HG03469 (cell line): ENCODE results near the gene PLAGL1.

ENCODE experiments used
- ATAC-seq: cut with Tn5 transposase; IDR thresholded peaks from one replicate; pipeline ENCODE4 v1.9.1; 2021; ENCODE audit warnings: mild to moderate bottlenecking, moderate library complexity, moderate number of reproducible peaks; ENCODE audit not compliant: unreplicated experiment

PLAGL1 gene

DNA sequence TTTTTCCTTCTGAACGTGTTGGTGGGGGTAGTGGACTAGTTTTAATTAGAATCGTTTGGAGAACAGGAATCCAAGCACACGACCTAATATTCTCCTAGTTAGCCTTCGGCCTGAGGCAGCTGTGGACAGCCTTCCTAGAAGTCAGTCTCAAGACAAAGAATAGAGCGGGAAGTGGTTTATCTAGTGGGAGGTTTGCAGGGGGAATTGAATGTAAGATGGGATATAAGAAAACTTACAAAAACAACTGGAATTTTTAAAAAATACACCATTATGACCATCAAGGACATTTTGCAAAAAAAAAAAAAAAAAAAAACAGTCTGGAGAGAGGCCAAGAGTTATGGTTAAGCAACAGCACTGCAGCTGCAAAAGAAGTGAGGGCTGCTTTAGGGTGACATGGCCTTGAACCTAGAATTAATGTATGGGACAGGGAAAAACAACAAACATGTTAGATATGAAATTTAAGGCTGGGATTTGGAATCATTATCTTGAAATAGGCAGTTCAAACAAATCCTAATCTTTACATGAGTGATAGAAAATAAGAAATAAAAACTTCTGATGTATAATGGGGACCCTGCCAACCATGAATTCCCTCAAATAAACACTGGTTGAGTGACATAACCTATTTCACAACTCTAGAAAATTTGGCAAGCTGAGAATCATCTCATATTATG, 40.2 kb downstream of the PLAGL1 start:
- ATAC-seq, result no peak

DNA sequence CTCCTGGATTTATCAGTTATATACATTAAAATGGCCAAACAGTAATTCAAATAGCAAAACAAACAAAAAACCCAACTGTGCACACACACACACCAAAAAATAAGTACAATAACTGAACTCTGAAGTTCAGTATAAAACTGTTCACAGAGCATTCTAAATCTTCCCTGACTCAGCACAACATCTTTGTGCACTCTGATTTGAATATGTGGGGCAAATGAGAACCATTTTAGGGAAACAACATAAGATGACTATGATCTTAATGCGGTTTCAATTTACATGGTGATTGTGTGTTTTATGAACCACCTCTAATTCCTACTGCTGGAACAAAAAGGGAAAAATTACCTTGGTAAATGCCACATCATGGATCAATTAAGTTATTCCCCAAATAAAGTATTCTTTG, 41.7 kb downstream of the PLAGL1 start:
- no peak for ATAC-seq

DNA sequence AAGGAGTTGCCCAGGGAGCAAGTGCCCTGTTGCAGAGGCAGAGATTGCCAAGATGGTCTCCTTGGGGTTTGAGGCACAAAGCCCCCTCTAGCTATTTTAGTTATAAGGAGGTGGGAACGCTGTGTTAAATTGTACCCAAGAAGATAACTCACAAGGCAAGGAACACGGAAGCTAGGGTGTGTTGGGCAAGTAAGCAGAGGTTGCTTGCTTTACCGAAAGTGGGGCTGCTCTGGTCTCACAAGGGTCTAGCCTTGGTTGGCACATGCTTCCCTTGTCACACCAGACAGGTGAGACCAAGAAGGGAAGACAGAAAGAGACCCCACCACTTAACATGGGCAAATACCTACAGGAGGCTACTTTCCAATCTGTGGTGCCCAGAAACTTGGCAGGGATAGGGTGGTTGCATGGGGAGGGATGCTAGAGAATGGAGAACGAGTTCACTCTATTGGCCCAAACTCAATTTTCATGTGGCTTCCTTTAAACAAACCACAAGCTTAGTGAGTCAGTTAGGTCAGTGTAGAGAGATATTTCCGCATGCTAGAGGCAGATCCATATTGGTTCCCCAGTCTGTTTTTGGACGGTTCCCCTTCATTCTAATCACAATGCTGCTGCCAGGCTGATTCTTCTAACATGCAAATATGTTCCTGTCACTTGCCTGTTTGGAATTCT, 42.4 kb downstream of the PLAGL1 start:
- no peak for ATAC-seq

DNA sequence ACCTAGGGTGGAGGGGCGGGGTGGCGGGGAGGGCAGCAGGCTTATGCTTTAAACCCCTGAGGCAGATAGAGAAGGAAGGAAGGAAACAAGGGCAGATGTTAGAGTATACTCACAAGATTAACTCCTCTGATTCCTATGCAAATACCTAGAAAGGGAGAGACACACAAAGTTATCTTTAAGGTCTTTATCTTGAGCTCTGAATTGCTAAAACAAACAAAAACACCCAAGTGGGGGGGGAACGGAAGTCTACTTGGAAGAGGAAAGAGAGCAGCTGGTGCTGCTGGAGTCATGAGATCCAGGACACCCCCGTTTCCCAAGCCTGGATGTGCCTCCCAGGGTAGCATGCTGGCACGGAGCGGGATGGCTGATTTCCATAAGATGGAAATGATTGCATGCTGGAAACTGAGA, 43.4 kb downstream of the PLAGL1 start:
- no peak for ATAC-seq

DNA sequence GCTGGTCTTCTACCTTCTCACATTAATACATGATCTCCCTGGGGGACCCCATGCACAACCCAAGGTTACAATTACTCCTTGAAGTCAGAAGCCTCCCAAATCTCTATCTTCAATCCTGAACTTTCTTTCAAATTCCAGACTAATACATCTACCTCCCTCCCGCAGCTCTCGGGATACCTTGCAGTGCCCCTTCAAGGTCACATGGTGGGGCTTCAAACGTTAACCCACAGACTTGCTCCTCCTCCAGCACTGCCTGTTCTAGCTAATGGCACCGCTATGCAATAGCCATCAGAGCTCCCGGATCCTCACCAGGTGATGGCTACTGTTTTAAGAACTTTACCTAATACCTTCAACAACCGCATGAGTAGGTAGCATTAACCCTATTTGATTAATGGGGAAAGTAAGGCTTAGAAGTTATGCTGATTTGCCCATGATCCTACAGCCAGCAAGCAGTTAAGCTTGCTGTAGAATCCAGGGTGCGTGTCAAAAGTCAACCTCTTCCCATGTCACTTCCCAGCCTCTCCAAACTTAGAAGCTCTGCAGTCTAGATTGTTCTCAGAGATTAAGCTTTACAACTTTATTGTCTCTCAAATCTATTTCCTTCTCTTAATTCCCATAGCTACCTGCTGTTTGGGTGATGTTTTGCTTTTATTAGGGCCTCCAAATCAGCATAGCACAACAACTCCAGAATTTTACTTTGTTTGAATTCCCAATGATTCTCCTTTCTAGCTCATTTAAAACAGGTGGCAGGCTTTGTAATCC, 44.7 kb downstream of the PLAGL1 start:
- ATAC-seq, result no peak

DNA sequence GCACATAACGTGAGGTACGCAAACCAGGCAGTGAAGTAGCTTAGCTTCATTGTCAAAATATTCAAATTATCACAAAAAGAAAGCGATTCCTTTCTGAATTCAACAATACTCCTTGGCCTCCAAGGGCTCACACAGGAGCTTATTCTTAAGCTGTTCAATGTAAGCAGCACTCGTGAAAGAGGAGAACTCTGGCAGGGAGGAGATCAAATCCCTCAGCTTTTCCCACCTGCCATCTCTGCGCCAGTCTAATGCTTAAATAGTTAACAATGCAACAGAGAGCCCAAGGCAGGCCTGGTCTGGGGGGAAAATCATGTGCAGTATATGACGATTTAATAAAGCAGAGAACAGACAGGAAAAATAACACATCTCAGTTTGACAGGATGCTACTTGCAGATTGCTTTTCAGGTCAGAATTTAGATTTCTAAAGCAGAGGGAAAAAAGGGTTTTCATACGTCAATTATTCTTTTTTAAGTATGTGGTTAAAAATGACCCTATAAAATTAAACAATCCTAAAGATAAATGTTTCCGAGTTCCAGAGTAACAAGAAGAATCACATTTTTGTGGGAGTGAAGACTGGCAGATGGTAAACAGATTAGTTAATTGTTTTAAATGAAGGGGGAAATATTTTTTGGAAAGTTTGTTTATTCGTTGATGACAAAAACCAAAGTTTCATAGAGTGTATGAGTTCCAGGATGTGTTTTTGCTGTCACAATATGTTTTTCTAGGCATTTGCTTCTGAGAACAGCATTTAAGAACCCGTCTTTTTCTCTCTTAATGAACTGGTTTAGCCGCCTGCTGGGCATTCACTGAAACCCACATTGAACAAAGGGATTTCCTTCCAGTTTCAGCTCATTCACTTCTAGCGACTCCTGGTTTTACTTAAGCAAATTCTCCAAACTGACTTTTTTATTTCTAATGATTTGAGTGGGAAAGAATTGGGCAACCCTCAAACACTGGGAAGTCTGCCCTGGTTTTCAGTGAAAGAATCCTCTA, 45.9 kb downstream of the PLAGL1 start:
- ATAC-seq, result no peak

DNA sequence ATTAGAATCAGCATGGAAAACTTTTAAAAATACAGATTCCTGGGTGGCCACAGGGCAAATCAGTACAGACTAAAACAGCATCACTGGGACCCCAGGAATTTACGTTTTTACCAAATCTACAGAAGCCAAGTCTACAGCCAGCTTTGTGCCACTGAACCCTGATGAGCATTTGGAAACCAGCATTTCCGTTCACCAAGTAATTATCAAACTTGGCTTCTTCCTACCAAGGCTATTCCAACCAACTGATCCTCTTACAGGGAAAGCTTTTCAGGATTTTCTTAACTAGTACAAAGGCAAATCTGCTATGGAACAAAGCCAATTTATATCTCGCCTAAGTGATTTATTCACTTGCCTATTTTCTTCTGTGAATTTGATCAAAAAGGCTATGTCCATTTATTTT, 47.0 kb downstream of the PLAGL1 start:
- no peak for ATAC-seq

DNA sequence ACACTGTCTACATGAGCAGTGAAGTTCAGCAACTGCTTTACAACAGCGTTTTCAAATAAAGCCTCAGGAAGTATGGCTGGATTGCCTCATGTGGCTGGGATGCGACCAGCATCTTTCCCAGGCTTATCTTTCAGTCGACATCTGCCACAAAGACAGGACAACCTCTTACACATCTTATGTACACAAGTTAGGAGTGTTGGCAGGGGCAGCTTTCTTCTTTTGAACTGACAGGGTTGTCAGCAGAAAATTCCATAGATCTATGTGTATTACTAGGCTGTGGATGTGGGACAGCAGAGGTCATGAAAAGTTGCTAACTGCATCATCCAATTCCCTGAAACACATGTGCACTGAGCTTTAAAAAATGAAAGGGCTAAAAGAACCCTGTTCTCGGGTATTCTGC, 48.1 kb downstream of the PLAGL1 start:
- no peak for ATAC-seq

DNA sequence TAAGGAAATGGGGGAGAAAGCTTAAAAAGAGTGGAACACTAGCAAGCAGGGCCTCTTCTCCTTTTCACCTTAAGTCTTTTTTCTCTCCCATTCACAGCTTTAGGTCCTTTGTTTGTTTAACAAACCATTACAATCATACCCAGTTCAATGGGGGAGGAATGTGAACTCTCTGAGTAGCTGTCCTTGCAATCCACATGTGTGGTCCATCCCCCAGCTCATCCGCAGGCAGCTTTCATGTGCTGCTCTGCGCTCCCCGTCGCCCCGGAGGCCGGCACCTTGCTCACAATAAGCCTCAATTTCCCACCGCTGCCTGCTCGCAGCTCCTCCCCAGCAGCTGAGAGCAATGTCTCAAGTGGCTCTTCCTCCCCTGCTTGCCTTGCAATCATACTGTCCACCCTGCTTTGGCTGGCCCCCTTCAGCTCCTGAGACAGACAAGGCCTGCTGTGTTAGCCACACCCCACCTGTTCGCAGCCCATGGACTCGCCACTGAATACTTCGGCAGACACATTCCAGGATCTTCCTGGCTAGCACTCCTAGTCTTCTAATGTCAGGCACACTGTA, 49.1 kb downstream of the PLAGL1 start:
- ATAC-seq, result no peak

DNA sequence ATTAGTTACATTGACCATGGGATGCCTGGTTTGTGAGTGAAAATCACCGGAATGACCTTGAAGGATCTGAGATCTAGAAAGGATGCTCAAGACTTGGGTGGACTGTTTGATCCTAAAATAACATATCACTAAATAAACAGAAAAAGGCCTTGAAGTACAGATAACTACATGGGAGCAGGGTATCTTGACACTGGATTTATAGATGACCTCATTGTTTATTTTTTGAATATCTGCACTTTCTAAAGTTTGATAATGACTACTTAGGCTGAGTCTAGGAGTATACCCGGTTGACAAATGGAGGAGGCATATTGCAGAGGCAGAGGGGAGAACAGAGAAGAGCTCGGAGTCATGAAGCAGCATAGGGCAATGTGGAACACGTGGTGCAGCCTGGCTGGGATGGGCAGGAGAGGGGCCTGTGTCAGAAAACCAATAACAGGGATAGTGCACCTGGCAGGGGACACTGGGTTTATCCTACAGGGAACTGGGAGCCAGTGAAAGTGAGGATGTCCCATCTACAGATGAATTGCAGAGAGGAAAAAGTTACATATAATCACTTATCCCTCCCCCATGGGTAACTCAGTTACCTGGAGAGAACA, 50.3 kb downstream of the PLAGL1 start:
- ATAC-seq, result no peak

DNA sequence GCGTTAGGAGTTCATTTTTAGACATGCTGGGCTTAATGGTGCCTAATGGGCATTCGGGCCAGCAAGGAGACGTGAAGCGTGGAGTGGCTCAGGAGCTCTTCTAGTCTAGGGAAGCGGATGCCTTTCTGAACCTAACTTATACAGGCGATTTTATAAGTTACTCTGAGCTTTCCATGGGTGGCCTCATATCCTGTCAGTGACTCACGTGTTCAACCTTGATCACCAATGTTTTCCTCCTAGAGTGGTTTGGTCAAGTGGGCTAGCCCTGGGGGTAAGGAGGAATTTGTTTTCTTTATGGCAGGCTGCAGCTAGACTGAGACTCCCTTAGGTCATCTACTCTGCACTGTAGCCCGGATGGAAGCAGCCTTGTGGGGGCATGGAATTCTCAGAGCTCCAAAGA, 52.1 kb downstream of the PLAGL1 start:
- no peak for ATAC-seq

DNA sequence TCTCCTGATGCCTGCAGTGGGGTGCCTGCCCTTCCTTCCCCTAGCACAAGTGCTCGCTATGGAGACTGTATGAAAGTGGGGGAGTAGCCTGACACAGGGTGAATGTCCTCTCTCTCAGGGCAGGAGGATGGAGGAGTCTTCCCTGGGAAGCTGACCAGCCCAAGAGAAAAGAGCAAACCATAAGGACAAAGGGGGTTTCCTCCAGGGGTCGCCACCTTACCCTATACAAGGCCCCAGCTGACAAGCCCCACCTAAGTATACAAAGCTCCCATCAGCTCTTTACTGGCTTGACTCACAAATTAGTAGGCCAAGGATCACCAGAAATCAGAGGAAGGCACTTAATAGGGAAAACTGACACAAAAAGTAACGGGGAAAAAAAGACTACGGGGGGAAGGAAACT, 54.1 kb downstream of the PLAGL1 start:
- no peak for ATAC-seq

DNA sequence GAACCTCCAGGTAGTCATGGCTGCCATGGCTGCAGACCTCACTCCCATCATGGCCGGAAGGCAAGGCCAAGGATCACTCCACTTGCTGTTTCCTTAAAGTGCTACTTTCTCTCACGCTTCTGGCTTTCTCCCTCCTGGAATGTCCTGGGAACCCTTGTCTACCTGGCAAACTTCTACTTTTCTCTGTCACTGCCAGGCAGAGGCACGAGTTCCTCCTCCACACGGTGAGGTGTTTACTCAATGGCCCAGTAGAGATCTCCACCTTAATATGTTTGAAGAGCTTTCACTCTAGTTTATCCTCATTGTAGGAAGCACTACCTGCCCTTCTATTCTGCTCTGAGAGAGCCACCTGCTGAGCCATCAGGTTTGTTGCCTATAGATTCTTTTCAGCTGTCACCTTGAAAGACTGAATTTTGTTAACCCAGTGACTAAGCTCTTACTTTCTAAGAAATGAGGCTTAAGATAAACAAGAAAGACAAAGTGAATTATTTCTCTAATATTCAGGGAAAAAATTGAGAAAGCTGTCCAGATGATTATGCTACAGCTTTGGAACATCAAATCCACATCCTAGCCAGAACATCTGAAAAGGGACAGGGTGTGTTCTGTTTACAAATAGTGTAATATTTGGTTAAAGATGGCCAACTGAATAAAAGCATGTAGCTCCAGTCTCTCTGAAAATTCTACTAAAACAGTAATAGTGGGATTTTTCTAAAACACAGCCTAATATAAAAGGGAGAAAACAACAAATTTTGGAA, 54.9 kb downstream of the PLAGL1 start:
- no peak for ATAC-seq

DNA sequence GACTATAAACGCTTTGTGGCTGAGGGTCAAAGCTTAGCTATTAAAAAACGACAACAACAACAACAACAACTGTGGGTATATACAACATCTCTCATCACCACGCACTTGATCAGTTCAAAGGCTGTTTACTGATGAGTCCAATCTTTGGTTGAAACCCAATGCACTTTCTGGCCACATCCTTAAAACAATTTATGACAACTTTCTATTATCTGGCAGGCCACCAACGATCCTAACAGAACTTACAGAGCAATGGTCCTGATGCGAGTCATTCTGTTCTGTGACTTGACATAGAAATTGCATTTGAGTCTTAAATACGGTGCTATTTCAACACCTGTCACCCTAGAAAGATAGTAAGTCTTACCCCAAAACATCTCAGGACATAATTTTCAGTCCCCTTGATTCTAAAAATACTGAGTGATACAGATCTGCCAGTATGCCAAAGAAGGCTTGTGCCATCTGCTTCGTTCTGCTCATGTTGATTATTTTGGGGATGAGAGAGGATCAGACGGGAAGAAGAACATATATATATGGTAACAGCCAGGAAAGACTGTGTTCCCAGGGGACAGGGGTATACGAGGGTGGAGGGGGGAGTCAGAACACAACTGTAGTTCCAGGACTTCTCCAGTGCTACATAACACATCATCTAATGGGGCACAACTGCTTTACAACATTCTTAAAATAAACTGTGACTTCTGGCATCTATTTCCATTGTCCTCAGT, 55.8 kb downstream of the PLAGL1 start:
- no peak for ATAC-seq

DNA sequence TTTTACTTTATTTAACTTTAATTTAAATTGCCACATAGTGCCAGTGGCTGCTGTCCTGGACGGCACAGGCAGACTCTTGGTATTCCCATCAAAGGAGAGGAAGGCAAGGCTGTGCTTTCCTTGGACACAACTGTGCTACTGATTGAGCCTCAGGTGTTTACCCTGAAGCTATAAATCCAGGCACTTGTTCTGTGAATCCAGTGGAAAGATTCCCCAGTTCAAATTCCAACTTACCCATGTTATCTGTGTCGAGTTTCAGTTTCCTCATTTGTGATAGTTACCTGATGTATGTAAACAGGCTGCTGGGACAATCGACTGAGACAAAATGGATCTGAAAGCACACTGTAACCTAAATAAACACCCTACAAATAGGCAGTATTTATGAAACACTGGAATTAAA, 57.2 kb downstream of the PLAGL1 start:
- no peak for ATAC-seq

DNA sequence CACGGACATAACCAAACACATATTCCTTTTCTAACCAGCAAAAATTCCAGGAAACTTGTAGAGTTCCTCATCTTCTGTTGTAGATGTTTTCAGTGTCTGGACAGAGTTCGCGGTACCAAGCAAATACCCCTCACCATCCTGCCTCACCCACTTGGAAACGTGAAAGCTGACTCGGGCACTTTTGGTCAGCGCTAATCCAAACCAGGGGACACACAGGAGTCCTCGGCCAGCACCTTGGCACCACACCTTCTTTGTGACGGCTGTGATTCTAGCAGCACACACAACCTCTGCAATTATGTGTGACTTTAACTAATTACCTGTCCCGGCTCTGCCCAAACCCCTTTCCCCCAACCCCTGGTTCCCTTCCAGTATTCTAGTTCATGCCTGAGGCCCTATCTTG, 58.1 kb downstream of the PLAGL1 start:
- no peak for ATAC-seq

DNA sequence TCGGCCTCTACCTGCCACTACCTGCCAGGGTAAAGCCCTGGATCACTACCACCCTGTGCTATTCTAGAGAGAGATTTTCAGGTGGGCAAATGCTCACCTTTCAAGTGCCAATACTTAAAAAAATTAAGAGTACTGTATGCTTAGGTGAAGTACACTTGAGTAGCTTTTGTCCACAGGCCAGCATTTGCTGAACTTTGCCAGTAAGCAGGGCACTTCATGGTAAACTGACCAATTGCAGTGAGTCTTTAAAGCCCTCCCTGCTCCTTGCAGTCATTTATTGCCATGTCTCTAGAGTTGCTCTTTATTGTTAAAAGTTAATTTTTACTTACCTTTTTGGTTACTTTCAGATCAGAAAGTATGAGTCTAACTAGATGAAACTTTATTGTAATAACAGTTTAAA, 58.5 kb downstream of the PLAGL1 start:
- no peak for ATAC-seq

DNA sequence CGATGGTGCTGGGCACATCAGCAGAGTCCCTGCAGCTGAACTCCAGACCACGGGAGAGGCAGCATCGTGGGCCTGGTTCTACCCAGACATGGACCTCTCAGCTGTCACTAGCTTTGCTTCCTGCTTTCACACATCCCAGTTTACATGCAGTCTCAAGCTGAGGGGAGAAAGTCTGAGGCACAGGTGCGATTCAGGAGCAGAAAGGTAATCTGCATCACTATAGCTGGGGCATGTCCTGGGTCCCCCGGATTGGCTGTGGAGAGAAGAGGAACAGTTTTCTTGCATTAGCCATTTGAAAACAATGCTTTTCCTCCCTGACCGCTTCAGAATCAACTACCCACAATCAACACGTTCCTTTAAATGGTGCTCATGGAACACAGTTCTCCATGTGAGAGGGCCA, 59.9 kb downstream of the PLAGL1 start:
- ATAC-seq, result no peak
